GM06990 (cell line): Measurements from ENCODE around the gene FIP1L1.

Experiments
- DNase-seq: peaks from one replicate; pipeline ENCODE4 v3.0.0-alpha.2; 2011; ENCODE audit not compliant: insufficient read length; ENCODE audit errors: extremely low read depth
- H3K27me3 ChIP-seq: replicated peaks from 2 replicates; pipeline ENCODE4 v1.6.0; 2011; ENCODE audit warnings: low read length; ENCODE audit not compliant: control insufficient read depth, insufficient read depth
- H3K36me3 ChIP-seq: 2 replicates; pipeline ENCODE4 v1.5.1; 2011; ENCODE audit warnings: low read length; ENCODE audit not compliant: control insufficient read depth, insufficient read depth
- H3K4me3 ChIP-seq: replicated peaks from 2 replicates; pipeline ENCODE4 v1.5.1; 2011; ENCODE audit warnings: low read depth, mild to moderate bottlenecking, control low read depth, low read length
- CTCF ChIP-seq: IDR thresholded peaks from 2 replicates; pipeline ENCODE4 v1.5.1; 2011; ENCODE audit warnings: low read length, control low read depth, mild to moderate bottlenecking, inconsistent platforms; ENCODE audit not compliant: insufficient read depth, poor library complexity, severe bottlenecking

The FIP1L1 gene

GRCh38 chr4:53507671-53508286, 130.3 kb downstream of the FIP1L1 start:
- DNase-seq, result no peak
- no peaks in the 10 kb centered on the region for H3K27me3 ChIP-seq
- no peak overlapping the region for H3K4me3 ChIP-seq
- no peak for TF ChIP-seq CTCF
- H3K36me3 ChIP-seq, result no peaks in the 10 kb centered on the region

- DNase-seq, result no peak
Measured at GRCh38 chr4:53508446-53508845, 131.0 kb downstream of the FIP1L1 start.

GRCh38 chr4:53510321-53510720, 132.9 kb downstream of the FIP1L1 start:
- no peak for TF ChIP-seq CTCF
- Histone ChIP-seq H3K36me3 (no peaks in the 10 kb centered on the region), H3K4me3 (no peak overlapping the region), H3K27me3 (no peaks in the 10 kb centered on the region)
- no peak for DNase-seq

More at GRCh38 chr4:53508446-53508845, 131.0 kb downstream of the FIP1L1 start:
- no peak for TF ChIP-seq CTCF
- Histone ChIP-seq H3K4me3 (no peak overlapping the region), H3K36me3 (no peaks in the 10 kb centered on the region), H3K27me3 (no peaks in the 10 kb centered on the region)
